SK-N-MC (cell line): ENCODE results near the gene RINL.

ENCODE experiments used
- EZH2 ChIP-seq: fragments of 200-600 bp; sonication (generic); IDR thresholded peaks from one replicate; pipeline ENCODE4 v1.6.1; 2017; ENCODE audit warnings: antibody characterized with exemption
- POLR2AphosphoS5 ChIP-seq: IDR thresholded peaks from 2 replicates; pipeline ENCODE4 v1.6.1; 2012; ENCODE audit warnings: mild to moderate bottlenecking, low read depth, low read length, borderline replicate concordance

- TF ChIP-seq EZH2 (no peak), POLR2AphosphoS5 (peak; percentile 30; the same call in 1 of the 2 replicates)
These were observed 8.1 kb downstream of the RINL start for GRCh38 chr19:38869836-38870607.
